PFSK-1 (cell line): ENCODE measurements around the gene KRTAP12-3.

Source experiments
- FOXP2 ChIP-seq: optimal IDR thresholded peaks from 2 replicates; pipeline ENCODE3; 2011; ENCODE audit warnings: borderline replicate concordance, control low read depth, inconsistent platforms; ENCODE audit not compliant: insufficient read depth; ENCODE audit errors: extremely low read length, extremely low read depth
- POLR2AphosphoS5 ChIP-seq: IDR thresholded peaks from 2 replicates; pipeline ENCODE4 v1.6.1; 2012; ENCODE audit warnings: low read depth, mild to moderate bottlenecking, control low read depth, low read length, moderate library complexity
- SIN3A ChIP-seq: IDR thresholded peaks from 2 replicates; pipeline ENCODE4 v1.6.1; 2012; ENCODE audit warnings: mild to moderate bottlenecking, low read length, moderate library complexity, borderline replicate concordance; ENCODE audit not compliant: insufficient read depth
- TAF1 ChIP-seq: IDR thresholded peaks from 2 replicates; pipeline ENCODE4 v1.6.1; 2012; ENCODE audit warnings: low read length, control low read depth, borderline replicate concordance; ENCODE audit not compliant: insufficient read depth
- TF ChIP-seq, protein P1 (sequence below), 2 experiments: IDR thresholded peaks; 2 replicates each; pipeline versions ENCODE4 v1.6.1 to v1.8.0; 2011 to 2012; ENCODE audit warnings: low read depth in 2 of 2, low read length in 2 of 2, control low read depth in 1 of 2, inconsistent platforms in 1 of 2, mild to moderate bottlenecking in 1 of 2, moderate library complexity in 1 of 2; ENCODE audit not compliant: insufficient read depth in 1 of 2

Gene KRTAP12-3

DNA sequence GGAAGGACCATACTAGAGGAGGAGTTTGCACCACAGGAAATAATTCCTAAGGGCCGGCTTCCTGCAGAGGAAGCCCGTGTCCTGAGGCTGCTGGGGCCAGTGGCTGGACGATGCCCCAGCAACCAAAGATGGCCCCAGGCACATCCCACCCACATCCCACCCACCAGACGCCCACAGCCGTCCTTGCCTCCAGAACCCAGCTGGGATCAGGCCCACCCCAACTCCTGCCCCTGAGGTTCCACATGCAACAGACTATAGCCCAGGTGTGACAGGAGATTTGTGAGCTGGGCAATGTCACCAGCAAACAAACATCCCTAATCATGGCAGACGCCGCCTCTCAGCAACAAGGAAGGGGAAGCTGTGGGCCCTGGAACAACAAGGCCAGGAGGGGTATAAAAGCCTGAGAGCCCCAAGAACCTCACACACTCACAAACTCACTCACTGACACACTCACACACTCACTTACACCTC lies 31.0 kb upstream of the KRTAP12-3 start, which contains the start of gene KRTAP10-9:
Gene KRTAP10-9, plus strand, starts transcription at position 421 of the 471 bp plus-strand sequence. CDS start 79 bp downstream, outside the sequence.
- TF ChIP-seq POLR2AphosphoS5 (no peak), SIN3A (no peak), TAF1 (no peak), FOXP2 (no peak)
- TF ChIP-seq, protein P1, sequence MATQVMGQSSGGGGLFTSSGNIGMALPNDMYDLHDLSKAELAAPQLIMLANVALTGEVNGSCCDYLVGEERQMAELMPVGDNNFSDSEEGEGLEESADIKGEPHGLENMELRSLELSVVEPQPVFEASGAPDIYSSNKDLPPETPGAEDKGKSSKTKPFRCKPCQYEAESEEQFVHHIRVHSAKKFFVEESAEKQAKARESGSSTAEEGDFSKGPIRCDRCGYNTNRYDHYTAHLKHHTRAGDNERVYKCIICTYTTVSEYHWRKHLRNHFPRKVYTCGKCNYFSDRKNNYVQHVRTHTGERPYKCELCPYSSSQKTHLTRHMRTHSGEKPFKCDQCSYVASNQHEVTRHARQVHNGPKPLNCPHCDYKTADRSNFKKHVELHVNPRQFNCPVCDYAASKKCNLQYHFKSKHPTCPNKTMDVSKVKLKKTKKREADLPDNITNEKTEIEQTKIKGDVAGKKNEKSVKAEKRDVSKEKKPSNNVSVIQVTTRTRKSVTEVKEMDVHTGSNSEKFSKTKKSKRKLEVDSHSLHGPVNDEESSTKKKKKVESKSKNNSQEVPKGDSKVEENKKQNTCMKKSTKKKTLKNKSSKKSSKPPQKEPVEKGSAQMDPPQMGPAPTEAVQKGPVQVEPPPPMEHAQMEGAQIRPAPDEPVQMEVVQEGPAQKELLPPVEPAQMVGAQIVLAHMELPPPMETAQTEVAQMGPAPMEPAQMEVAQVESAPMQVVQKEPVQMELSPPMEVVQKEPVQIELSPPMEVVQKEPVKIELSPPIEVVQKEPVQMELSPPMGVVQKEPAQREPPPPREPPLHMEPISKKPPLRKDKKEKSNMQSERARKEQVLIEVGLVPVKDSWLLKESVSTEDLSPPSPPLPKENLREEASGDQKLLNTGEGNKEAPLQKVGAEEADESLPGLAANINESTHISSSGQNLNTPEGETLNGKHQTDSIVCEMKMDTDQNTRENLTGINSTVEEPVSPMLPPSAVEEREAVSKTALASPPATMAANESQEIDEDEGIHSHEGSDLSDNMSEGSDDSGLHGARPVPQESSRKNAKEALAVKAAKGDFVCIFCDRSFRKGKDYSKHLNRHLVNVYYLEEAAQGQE (IDR thresholded peaks at IDR 0.05; ENCODE audit: insufficient read depth in 1 of 2, low read depth in 2 of 2, low read length in 2 of 2), result no peak

DNA sequence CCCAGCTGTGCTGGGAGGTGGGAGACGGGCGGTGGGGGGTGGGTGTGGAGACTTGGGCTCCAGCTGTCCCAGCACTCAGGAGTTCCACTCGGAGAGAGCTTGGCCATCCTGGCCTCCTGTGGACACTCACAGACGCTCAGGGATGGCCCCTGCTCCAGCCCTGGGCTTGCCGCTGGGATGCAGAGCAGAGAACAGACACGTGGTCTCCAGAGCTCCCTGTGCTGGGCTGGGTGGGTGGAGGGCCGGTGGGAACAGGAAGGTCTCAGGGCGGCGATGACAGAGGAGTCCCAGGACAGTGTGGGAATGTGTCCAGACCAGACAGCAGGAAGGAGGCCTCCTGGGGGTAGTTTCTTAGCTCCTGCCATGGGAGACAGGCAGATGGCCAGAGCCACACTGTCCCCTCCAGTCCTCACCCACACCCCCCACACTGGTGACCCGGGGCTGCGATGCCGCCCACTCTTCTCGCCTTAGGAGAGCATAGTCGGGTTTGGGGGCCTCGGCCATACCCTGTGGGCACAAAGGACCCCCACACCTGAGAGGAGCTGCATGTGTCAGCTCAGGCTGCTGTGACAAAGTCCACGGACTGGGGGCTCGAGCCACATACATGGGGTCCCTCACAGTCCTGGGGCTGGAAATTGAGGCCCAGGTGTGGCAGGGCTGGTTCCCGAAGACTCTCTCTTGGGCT lies 28.9 kb upstream of the KRTAP12-3 start:
- TF ChIP-seq POLR2AphosphoS5 (no peak), SIN3A (no peak), FOXP2 (no peak), TAF1 (no peak)
- TF ChIP-seq, protein P1 (IDR thresholded peaks at IDR 0.05; ENCODE audit: insufficient read depth in 1 of 2, low read depth in 2 of 2, low read length in 2 of 2), result no peak

DNA sequence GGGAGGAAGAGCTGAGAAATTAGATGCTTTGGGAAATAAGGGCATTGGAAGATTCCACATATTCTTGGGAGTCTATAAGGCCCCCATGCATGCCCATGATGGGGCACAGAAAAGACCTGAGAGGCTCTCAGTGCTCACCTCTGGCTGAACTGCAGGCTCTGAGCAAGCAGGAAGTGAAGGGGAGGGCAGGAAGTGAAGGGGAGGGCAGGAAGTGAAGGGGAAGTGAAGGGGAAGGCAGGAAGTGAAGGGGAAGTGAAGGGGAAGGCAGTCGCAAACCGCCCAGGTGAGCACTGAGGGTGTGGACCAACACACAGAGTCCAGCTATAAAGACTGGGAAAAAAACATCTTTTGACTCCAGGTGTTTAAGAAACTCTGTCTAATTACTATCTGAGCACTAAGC lies 27.3 kb upstream of the KRTAP12-3 start:
- TF ChIP-seq TAF1, result no peak
- TF ChIP-seq POLR2AphosphoS5, result no peak
- TF ChIP-seq, protein P1 (IDR thresholded peaks at IDR 0.05; ENCODE audit: insufficient read depth in 1 of 2, low read depth in 2 of 2, low read length in 2 of 2), result no peak
- TF ChIP-seq FOXP2, result no peak

DNA sequence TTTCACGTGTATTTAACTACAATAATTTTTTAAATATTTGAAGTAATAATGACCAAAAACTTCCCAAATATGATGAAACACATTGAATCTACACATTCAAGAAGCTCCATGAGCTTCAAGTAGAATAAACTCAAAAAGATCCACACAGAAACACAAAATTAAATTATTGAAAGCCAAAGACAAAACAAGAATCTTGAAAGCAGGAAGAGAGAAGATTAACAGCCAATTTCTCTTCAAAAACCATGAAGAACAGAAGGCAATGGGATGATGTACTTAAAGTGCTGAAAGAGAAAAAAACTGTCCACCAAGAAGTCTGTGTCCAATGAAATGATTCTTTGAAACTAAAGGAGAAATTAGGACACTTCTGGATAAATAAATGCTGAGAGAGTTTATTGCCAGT lies 25.7 kb upstream of the KRTAP12-3 start:
- TF ChIP-seq SIN3A (no peak), TAF1 (no peak), FOXP2 (no peak), POLR2AphosphoS5 (no peak)
- TF ChIP-seq, protein P1 (IDR thresholded peaks at IDR 0.05; ENCODE audit: insufficient read depth in 1 of 2, low read depth in 2 of 2, low read length in 2 of 2), result no peak
